T-helper 2 cell treated with Interferon-gamma antibody and Interleukin-4, amounts not matched to agents 5 μg/mL and 100 μg/mL, for 36 hours (primary cell): ENCODE results near the gene SMIM35.
"Not testable (repeated sequence)": the region's sequence is repeated elsewhere in the genome, so short reads cannot be mapped to it uniquely, and the experiment has no call there.

Experiments used
- DNase-seq: peaks from one replicate; pipeline ENCODE4 v3.0.0; 2021; ENCODE audit warnings: low spot score
- H3K27ac Mint-ChIP-seq: one replicate; pipeline ENCODE4 v1.8.0; 2021; ENCODE audit warnings: mild to moderate bottlenecking, mixed read lengths
- H3K27me3 Mint-ChIP-seq: one replicate; pipeline ENCODE4 v1.8.0; 2021; ENCODE audit warnings: low read depth, mixed read lengths
- H3K36me3 Mint-ChIP-seq: one replicate; pipeline ENCODE4 v1.8.0; 2021; ENCODE audit warnings: low read depth, mixed read lengths
- H3K4me1 Mint-ChIP-seq: one replicate; pipeline ENCODE4 v1.8.0; 2021; ENCODE audit warnings: low read depth, mixed read lengths
- H3K4me3 Mint-ChIP-seq: one replicate; pipeline ENCODE4 v1.8.0; 2022; ENCODE audit warnings: mild to moderate bottlenecking, moderate library complexity, mixed read lengths
- H3K9me3 Mint-ChIP-seq: one replicate; pipeline ENCODE4 v1.8.0; 2021; ENCODE audit warnings: mixed read lengths

SMIM35 gene

GRCh38 chr11:118007563-118008270, 79.0 kb downstream of the SMIM35 start:
- H3K4me1 Mint-ChIP-seq: peaks cover 84% of the 10 kb centered on the region

GRCh38 chr11:118007040-118007439, 79.7 kb downstream of the SMIM35 start:
- peaks cover 83% of the 10 kb centered on the region for H3K4me1 Mint-ChIP-seq
- no peak for DNase-seq
- peak overlapping the region; percentile 70 for H3K4me3 Mint-ChIP-seq
- H3K27ac Mint-ChIP-seq: peak overlapping the region; percentile 94
- H3K9me3 Mint-ChIP-seq: peaks cover 5% of the 10 kb centered on the region
- peaks cover 41% of the 10 kb centered on the region for H3K36me3 Mint-ChIP-seq
- no peaks in the 10 kb centered on the region for H3K27me3 Mint-ChIP-seq

More at GRCh38 chr11:118007563-118008270, 79.0 kb downstream of the SMIM35 start:
- Mint-ChIP-seq H3K27ac (peak overlapping the region; percentile 94), H3K4me3 (peak overlapping the region; percentile 70), H3K36me3 (peaks cover 42% of the 10 kb centered on the region)
- not testable (repeated sequence) for H3K9me3 Mint-ChIP-seq, H3K27me3 Mint-ChIP-seq, DNase-seq

- H3K27me3 Mint-ChIP-seq: no peaks in the 10 kb centered on the region
- H3K4me3 Mint-ChIP-seq: peak overlapping the region; percentile 50
- H3K27ac Mint-ChIP-seq: peak overlapping the region; percentile 98
- DNase-seq: no peak
- peaks cover 48% of the 10 kb centered on the region for H3K36me3 Mint-ChIP-seq
- peaks cover 5% of the 10 kb centered on the region for H3K9me3 Mint-ChIP-seq
- peaks cover 86% of the 10 kb centered on the region for H3K4me1 Mint-ChIP-seq
These were observed 80.6 kb downstream of the SMIM35 start for GRCh38 chr11:118006153-118006534.

GRCh38 chr11:118005224-118006152, 81.3 kb downstream of the SMIM35 start:
- H3K9me3 Mint-ChIP-seq: peaks cover 5% of the 10 kb centered on the region
- peaks cover 90% of the 10 kb centered on the region for H3K4me1 Mint-ChIP-seq
- peak overlapping the region; percentile 98 for H3K27ac Mint-ChIP-seq
- H3K36me3 Mint-ChIP-seq: peaks cover 55% of the 10 kb centered on the region
- H3K27me3 Mint-ChIP-seq: no peaks in the 10 kb centered on the region
- DNase-seq: no peak
- H3K4me3 Mint-ChIP-seq: peak overlapping the region; percentile 50

GRCh38 chr11:118004543-118005223, 82.1 kb downstream of the SMIM35 start:
- Mint-ChIP-seq H3K9me3 (peaks cover 5% of the 10 kb centered on the region), H3K4me3 (peak overlapping the region; percentile 80), H3K27ac (peak overlapping the region; percentile 98), H3K27me3 (no peaks in the 10 kb centered on the region), H3K36me3 (peaks cover 63% of the 10 kb centered on the region), H3K4me1 (peaks cover 92% of the 10 kb centered on the region)
- no peak for DNase-seq

GRCh38 chr11:118003456-118003855, 83.3 kb downstream of the SMIM35 start:
- Mint-ChIP-seq H3K4me3 (peak overlapping the region; percentile 80), H3K4me1 (peaks cover 87% of the 10 kb centered on the region), H3K27me3 (no peaks in the 10 kb centered on the region), H3K9me3 (peaks cover 5% of the 10 kb centered on the region), H3K27ac (peak overlapping the region; percentile 98), H3K36me3 (peaks cover 68% of the 10 kb centered on the region)
- no peak for DNase-seq

GRCh38 chr11:118002541-118003423, 84.0 kb downstream of the SMIM35 start:
- peaks cover 86% of the 10 kb centered on the region for H3K4me1 Mint-ChIP-seq
- DNase-seq: peak; percentile 85
- peak overlapping the region; percentile 98 for H3K27ac Mint-ChIP-seq
- peak overlapping the region; percentile 80 for H3K4me3 Mint-ChIP-seq
- H3K27me3 Mint-ChIP-seq: no peaks in the 10 kb centered on the region
- peaks cover 5% of the 10 kb centered on the region for H3K9me3 Mint-ChIP-seq
- peaks cover 75% of the 10 kb centered on the region for H3K36me3 Mint-ChIP-seq

- Mint-ChIP-seq H3K9me3 (peaks cover 5% of the 10 kb centered on the region), H3K36me3 (peaks cover 81% of the 10 kb centered on the region), H3K4me1 (peaks cover 86% of the 10 kb centered on the region), H3K27me3 (no peaks in the 10 kb centered on the region), H3K4me3 (peak overlapping the region; percentile 80), H3K27ac (peak overlapping the region; percentile 98)
- DNase-seq: peak; percentile 80
These were observed 84.7 kb downstream of the SMIM35 start for GRCh38 chr11:118002010-118002540.

- H3K4me3 Mint-ChIP-seq: peak overlapping the region; percentile 80
- peaks cover 85% of the 10 kb centered on the region for H3K4me1 Mint-ChIP-seq
- H3K9me3 Mint-ChIP-seq: peaks cover 5% of the 10 kb centered on the region
- peaks cover 83% of the 10 kb centered on the region for H3K36me3 Mint-ChIP-seq
- peak; percentile 52 for DNase-seq
- peak overlapping the region; percentile 98 for H3K27ac Mint-ChIP-seq
- H3K27me3 Mint-ChIP-seq: no peaks in the 10 kb centered on the region
These were observed 85.2 kb downstream of the SMIM35 start for GRCh38 chr11:118001494-118001971.

- Mint-ChIP-seq H3K4me1 (peaks cover 84% of the 10 kb centered on the region), H3K4me3 (peak overlapping the region; percentile 80), H3K27me3 (no peaks in the 10 kb centered on the region), H3K9me3 (peaks cover 5% of the 10 kb centered on the region), H3K27ac (peak overlapping the region; percentile 98), H3K36me3 (peaks cover 85% of the 10 kb centered on the region)
- peak; percentile 6 for DNase-seq
These were observed 85.9 kb downstream of the SMIM35 start for GRCh38 chr11:118000850-118001228.

GRCh38 chr11:118000067-118000849, 86.5 kb downstream of the SMIM35 start:
- no peaks in the 10 kb centered on the region for H3K27me3 Mint-ChIP-seq
- H3K36me3 Mint-ChIP-seq: peaks cover 85% of the 10 kb centered on the region
- peak overlapping the region; percentile 98 for H3K27ac Mint-ChIP-seq
- H3K4me1 Mint-ChIP-seq: peaks cover 83% of the 10 kb centered on the region
- peak; percentile 5 for DNase-seq
- peak overlapping the region; percentile 66 for H3K4me3 Mint-ChIP-seq
- peaks cover 5% of the 10 kb centered on the region for H3K9me3 Mint-ChIP-seq

- Mint-ChIP-seq H3K9me3 (peaks cover 5% of the 10 kb centered on the region), H3K36me3 (peaks cover 87% of the 10 kb centered on the region), H3K4me3 (peak overlapping the region; percentile 66), H3K27ac (peak overlapping the region; percentile 98), H3K4me1 (peaks cover 84% of the 10 kb centered on the region), H3K27me3 (no peaks in the 10 kb centered on the region)
- DNase-seq: no peak
These were observed 87.3 kb downstream of the SMIM35 start for GRCh38 chr11:117999354-117999993.
